Smooth muscle cell (in vitro differentiated cells): Measurements from ENCODE around the gene MARK3. TPM values are rescaled to one million over a fixed set of nuclear protein-coding genes. Genes with fewer than 3 reads are reported as not detected.
A peak's percentile ranks its signal among the peaks of the same experiment; 100 is the strongest.

Source experiments
- DNase-seq: peaks from one replicate; lab custom pipeline; 2025; ENCODE audit not compliant: unreplicated experiment; lab: John Stamatoyannopoulos, UW
- H2AFZ ChIP-seq: fragments of 200-600 bp; sonication (generic); 2 replicates; pipeline ENCODE4 v1.6.0; 2016; ENCODE audit warnings: antibody characterized with exemption, low read depth, mild to moderate bottlenecking
- H3F3A ChIP-seq: fragments of 200-600 bp; sonication (generic); 2 replicates; pipeline ENCODE4 v1.6.0; 2017; ENCODE audit warnings: antibody characterized with exemption, low read depth
- H3K27ac ChIP-seq: fragments of 200-600 bp; sonication (generic); 2 replicates; pipeline ENCODE4 v1.5.1; 2016; ENCODE audit warnings: low read depth, mild to moderate bottlenecking
- H3K27me3 ChIP-seq: fragments of 200-600 bp; sonication (generic); 2 replicates; pipeline ENCODE4 v1.6.1; 2016; ENCODE audit warnings: low read depth, mild to moderate bottlenecking
- H3K36me3 ChIP-seq: fragments of 200-600 bp; sonication (generic); 2 replicates; pipeline ENCODE4 v1.5.1; 2016; ENCODE audit warnings: low read depth
- H3K4me1 ChIP-seq: fragments of 200-600 bp; sonication (generic); 2 replicates; pipeline ENCODE4 v1.5.1; 2016; ENCODE audit warnings: low read depth
- H3K4me2 ChIP-seq: fragments of 200-600 bp; sonication (generic); 2 replicates; pipeline ENCODE4 v1.6.0; 2016; ENCODE audit warnings: mild to moderate bottlenecking
- H3K4me3 ChIP-seq: fragments of 200-600 bp; sonication (generic); 2 replicates; pipeline ENCODE4 v1.5.1; 2016; ENCODE audit warnings: mild to moderate bottlenecking
- H3K79me2 ChIP-seq: fragments of 200-600 bp; sonication (generic); 2 replicates; pipeline ENCODE4 v1.6.0; 2016; ENCODE audit warnings: low read depth, mild to moderate bottlenecking
- H3K9ac ChIP-seq: fragments of 200-600 bp; sonication (generic); 2 replicates; pipeline ENCODE4 v1.6.0; 2016; ENCODE audit warnings: low read depth
- H3K9me3 ChIP-seq: fragments of 200-600 bp; sonication (generic); replicated peaks from 2 replicates; pipeline ENCODE4 v1.5.1; 2016; ENCODE audit warnings: low read depth
- H4K20me1 ChIP-seq: fragments of 200-600 bp; sonication (generic); 2 replicates; pipeline ENCODE4 v1.6.0; 2016; ENCODE audit warnings: low read depth
- WGBS: methylation state at CpG from one replicate; pipeline ENCODE4 v1.1.7; 2016; ENCODE audit warnings: low lambda C conversion rate; 5-methylcytosine and 5-hydroxymethylcytosine counted together
- polyA plus RNA-seq: library from polyadenylated mRNA; unstranded; fragments of >200 nt; fragmentation: Nextera tagmentation; extraction: Ambion mirVana; gene quantifications from 2 replicates; pipeline ENCODE4 v1.2.1, GENCODE V29; 2016
- total RNA-seq: library from RNA; depleted of rRNA; stranded (reverse); fragments of >200 nt; gene quantifications from 2 replicates; pipeline ENCODE4 v1.2.3, GENCODE V29; 2014
- TF ChIP-seq, protein P1 (sequence below): fragments of 200-600 bp; sonication (generic); IDR thresholded peaks from 2 replicates; pipeline ENCODE4 v1.5.1; 2017; ENCODE audit warnings: borderline replicate concordance, mild to moderate bottlenecking, antibody characterized with exemption; ENCODE audit not compliant: insufficient read depth, poor library complexity, severe bottlenecking

Gene MARK3
- total and polyA plus RNA-seq, 2 experiments from 2014 or later = 63.2 to 68.4 TPM

DNA sequence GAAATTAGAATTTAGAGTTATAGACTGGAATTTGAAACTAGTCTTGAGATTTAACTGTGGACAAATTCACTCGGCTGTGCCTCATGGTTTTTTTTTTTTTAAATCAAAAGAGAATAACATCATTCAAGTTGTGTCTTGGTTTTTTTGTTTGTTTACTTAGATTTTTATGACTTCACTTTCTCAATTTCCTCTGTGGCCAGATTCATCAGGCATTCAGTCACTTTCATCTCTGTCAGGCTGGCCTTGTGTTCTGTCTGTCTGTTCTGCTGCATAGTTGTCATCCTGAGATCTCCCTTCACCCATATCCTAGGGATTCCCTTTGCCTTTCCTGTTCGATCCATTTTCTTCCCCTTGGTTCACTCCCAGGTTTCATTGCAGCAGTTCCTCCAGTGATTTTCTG lies 10.0 kb downstream of the MARK3 start:
- H3K79me2 ChIP-seq = peaks cover 100% of the 10 kb centered on the region
- DNase-seq = no peak
- TF ChIP-seq, protein P1, sequence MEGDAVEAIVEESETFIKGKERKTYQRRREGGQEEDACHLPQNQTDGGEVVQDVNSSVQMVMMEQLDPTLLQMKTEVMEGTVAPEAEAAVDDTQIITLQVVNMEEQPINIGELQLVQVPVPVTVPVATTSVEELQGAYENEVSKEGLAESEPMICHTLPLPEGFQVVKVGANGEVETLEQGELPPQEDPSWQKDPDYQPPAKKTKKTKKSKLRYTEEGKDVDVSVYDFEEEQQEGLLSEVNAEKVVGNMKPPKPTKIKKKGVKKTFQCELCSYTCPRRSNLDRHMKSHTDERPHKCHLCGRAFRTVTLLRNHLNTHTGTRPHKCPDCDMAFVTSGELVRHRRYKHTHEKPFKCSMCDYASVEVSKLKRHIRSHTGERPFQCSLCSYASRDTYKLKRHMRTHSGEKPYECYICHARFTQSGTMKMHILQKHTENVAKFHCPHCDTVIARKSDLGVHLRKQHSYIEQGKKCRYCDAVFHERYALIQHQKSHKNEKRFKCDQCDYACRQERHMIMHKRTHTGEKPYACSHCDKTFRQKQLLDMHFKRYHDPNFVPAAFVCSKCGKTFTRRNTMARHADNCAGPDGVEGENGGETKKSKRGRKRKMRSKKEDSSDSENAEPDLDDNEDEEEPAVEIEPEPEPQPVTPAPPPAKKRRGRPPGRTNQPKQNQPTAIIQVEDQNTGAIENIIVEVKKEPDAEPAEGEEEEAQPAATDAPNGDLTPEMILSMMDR = no peak
- H3K36me3 ChIP-seq = no peaks in the 10 kb centered on the region
- H4K20me1 ChIP-seq = peaks cover 100% of the 10 kb centered on the region
- no peaks in the 10 kb centered on the region for H3K9me3 ChIP-seq
- H3F3A ChIP-seq = peaks cover 7% of the 10 kb centered on the region
- 48% methylated on average over 2 of the region's 2 CpGs for WGBS
- H2AFZ ChIP-seq = no peak overlapping the region
- no peak overlapping the region for H3K9ac ChIP-seq
- peak overlapping the region; percentile 35 for H3K27ac ChIP-seq
- H3K27me3 ChIP-seq = no peaks in the 10 kb centered on the region
- H3K4me2 ChIP-seq = peak overlapping the region; percentile 23
- H3K4me1 ChIP-seq = peaks cover 24% of the 10 kb centered on the region
- H3K4me3 ChIP-seq = no peak overlapping the region

- no peaks in the 10 kb centered on the region for H3K27me3 ChIP-seq
- DNase-seq = no peak
- TF ChIP-seq, protein P1 = no peak
- no peak overlapping the region for H2AFZ ChIP-seq
- WGBS = 94% methylated on average over 2 of the region's 2 CpGs
- H3F3A ChIP-seq = peaks cover 13% of the 10 kb centered on the region
- H4K20me1 ChIP-seq = peaks cover 100% of the 10 kb centered on the region
- peaks cover 29% of the 10 kb centered on the region for H3K4me1 ChIP-seq
- no peak overlapping the region for H3K9ac ChIP-seq
- no peaks in the 10 kb centered on the region for H3K9me3 ChIP-seq
- H3K79me2 ChIP-seq = peaks cover 100% of the 10 kb centered on the region
- no peak overlapping the region for H3K27ac ChIP-seq
- no peak overlapping the region for H3K4me3 ChIP-seq
- no peaks in the 10 kb centered on the region for H3K36me3 ChIP-seq
- H3K4me2 ChIP-seq = no peak overlapping the region
These were observed 11.2 kb downstream of the MARK3 start for GRCh38 chr14:103396463-103396862.

- peaks cover 27% of the 10 kb centered on the region for H3F3A ChIP-seq
- no peak overlapping the region for H2AFZ ChIP-seq
- no peak overlapping the region for H3K4me3 ChIP-seq
- no peak overlapping the region for H3K9ac ChIP-seq
- TF ChIP-seq, protein P1 = no peak
- no peaks in the 10 kb centered on the region for H3K27me3 ChIP-seq
- no peaks in the 10 kb centered on the region for H3K9me3 ChIP-seq
- peak overlapping the region; percentile 41 for H3K4me2 ChIP-seq
- H4K20me1 ChIP-seq = peaks cover 100% of the 10 kb centered on the region
- no peak for DNase-seq
- peak overlapping the region; percentile 66 for H3K27ac ChIP-seq
- WGBS = 81% methylated on average over 7 of the region's 7 CpGs
- no peaks in the 10 kb centered on the region for H3K36me3 ChIP-seq
- peaks cover 100% of the 10 kb centered on the region for H3K79me2 ChIP-seq
- H3K4me1 ChIP-seq = peaks cover 45% of the 10 kb centered on the region
These were observed 13.4 kb downstream of the MARK3 start for GRCh38 chr14:103398427-103399195.

DNA sequence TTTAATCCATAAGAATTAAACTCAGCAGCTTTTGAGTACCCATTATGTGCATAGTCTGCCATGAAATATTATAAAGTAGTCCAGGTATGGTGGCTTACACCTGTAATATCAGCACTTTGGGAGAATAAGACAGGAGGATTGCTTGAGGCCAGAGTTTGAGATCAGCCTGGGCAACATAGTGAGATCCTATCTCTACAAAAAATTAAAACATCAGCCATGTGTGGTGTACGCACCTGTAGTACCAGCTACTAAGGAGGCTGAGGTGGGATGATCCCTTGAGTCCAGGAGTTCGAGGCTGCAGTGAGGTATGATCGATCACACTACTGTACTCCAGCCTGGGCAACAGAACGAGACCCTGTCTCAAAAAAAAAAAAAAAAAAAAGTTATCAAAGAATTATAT lies 15.3 kb downstream of the MARK3 start:
- Histone ChIP-seq H4K20me1 (peaks cover 100% of the 10 kb centered on the region), H3K36me3 (no peaks in the 10 kb centered on the region), H3K79me2 (peaks cover 100% of the 10 kb centered on the region), H3F3A (peaks cover 23% of the 10 kb centered on the region), H2AFZ (no peak overlapping the region), H3K9ac (no peak overlapping the region), H3K27me3 (no peaks in the 10 kb centered on the region), H3K4me2 (no peak overlapping the region), H3K9me3 (no peaks in the 10 kb centered on the region), H3K4me1 (peaks cover 41% of the 10 kb centered on the region), H3K4me3 (no peak overlapping the region), H3K27ac (no peak overlapping the region)
- 95% methylated on average over 4 of the region's 4 CpGs for WGBS
- TF ChIP-seq, protein P1 = no peak
- DNase-seq = no peak
